OCI-LY7 (cell line): ENCODE measurements around the gene PRND.

Source experiments
- EZH2phosphoT487 ChIP-seq: fragments of 200-600 bp; sonication (generic); IDR thresholded peaks from 2 replicates; pipeline ENCODE4 v1.6.1; 2018; ENCODE audit warnings: low read depth, borderline replicate concordance, mild to moderate bottlenecking, mixed run types, antibody characterized with exemption, low read length, moderate library complexity, mixed read lengths
- TF ChIP-seq, protein P1 (sequence below): fragments of 200-600 bp; sonication (generic); conservative IDR thresholded peaks from 2 replicates; pipeline ENCODE4 v1.5.1; 2014; ENCODE audit warnings: mild to moderate bottlenecking, antibody characterized with exemption, low read length, moderate library complexity, mixed read lengths

DNA sequence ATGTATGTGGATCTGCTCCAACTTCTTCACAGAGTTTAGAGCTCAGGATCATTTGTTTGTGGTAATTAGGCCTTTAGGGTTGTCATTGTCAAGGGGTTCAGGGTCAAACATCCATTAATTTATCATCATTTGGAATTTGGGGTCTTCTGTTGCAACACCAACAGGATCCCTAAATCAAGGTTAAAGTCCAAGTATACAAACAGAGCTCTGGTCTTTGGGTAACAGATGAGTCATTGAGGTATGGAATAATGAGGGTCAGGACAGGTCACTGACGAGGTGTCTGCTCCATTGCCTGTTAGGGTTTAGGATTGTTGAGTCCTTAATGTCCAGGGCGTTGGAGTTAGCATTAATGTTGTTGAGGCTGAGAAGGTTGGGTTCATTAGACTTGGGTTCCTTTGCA, 47.6 kb downstream of the PRND start:
- TF ChIP-seq, protein P1, sequence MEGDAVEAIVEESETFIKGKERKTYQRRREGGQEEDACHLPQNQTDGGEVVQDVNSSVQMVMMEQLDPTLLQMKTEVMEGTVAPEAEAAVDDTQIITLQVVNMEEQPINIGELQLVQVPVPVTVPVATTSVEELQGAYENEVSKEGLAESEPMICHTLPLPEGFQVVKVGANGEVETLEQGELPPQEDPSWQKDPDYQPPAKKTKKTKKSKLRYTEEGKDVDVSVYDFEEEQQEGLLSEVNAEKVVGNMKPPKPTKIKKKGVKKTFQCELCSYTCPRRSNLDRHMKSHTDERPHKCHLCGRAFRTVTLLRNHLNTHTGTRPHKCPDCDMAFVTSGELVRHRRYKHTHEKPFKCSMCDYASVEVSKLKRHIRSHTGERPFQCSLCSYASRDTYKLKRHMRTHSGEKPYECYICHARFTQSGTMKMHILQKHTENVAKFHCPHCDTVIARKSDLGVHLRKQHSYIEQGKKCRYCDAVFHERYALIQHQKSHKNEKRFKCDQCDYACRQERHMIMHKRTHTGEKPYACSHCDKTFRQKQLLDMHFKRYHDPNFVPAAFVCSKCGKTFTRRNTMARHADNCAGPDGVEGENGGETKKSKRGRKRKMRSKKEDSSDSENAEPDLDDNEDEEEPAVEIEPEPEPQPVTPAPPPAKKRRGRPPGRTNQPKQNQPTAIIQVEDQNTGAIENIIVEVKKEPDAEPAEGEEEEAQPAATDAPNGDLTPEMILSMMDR: no peak
- no peak for TF ChIP-seq EZH2phosphoT487
